NCI-H1092 (cell line): ENCODE results near the gene RAP1GAP.

ENCODE experiments used
- DNase-seq: peaks from one replicate; lab custom pipeline; 2025; lab: John Stamatoyannopoulos, UW

Gene RAP1GAP

DNA sequence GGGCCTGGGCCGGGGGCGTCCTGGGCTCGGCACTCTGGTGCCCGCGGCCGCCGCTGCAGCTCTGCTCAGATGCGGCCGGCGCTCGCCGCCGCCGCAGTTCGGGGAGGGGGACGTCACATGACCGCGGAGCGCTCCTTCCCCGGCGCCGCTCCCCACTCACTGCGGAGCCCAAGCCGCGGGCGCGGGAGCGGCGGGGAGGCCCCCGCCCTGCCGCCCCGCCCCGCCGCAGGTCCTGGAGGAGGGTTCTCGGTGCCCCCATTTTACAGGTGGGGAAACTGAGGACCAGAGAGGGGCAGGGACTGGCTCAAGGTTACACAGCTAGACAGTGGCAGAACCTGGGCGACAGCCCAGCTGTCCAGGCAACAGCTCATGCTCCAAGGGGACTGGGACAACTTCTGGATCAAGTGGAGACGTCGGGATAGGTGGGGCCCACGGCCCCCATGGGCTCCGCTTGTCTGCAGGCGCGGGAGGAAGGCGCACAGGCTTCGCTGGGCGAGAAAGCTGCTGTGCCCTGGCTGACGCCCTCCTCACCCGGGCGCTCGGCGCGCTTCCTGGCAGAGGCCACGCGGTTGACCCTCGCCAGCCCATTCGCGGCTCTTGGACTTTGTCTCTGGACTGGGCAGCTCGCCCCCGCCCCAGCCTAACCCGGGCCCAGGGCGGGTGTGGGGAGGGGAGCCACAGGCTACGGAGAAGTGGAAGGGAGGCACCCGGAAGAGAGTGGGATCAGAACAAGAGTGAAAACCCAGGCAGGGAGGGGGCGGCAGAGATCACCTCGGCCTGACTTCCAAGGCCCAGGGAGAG, at the start of gene RAP1GAP:
Gene RAP1GAP, minus strand, starts transcription at position 100 of the 801 bp plus-strand sequence. CDS start 49,325 bp downstream, outside the sequence.
- DNase-seq = peak; percentile 48

GRCh38 chr1:21716169-21716568, 47.0 kb upstream of the RAP1GAP start:
- no peak for DNase-seq

DNA sequence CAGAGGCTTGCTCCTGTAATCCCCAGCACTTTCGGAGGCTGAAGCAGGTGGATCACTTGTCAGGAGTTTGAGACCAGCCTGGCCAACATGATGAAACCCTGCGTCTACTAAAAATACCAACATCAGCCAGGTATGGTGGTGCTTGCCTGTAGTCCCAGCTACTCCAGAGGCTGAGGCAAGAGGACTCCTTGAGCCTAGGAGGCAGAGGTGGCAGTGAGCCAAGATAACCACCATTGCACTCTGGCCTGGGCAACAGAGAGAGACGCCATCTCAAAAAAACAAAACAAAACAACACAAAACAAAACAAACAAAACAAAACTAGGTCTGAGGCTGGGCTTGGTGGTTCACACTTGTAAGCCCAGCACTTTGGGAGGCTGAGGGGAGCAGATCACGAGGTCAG, 38.7 kb upstream of the RAP1GAP start:
- DNase-seq = no peak

- DNase-seq = no peak
These were observed 38.1 kb upstream of the RAP1GAP start for GRCh38 chr1:21707086-21707840.

GRCh38 chr1:21706151-21706835, 37.1 kb upstream of the RAP1GAP start:
- no peak for DNase-seq

GRCh38 chr1:21705303-21705980, 36.3 kb upstream of the RAP1GAP start:
- DNase-seq = no peak

DNA sequence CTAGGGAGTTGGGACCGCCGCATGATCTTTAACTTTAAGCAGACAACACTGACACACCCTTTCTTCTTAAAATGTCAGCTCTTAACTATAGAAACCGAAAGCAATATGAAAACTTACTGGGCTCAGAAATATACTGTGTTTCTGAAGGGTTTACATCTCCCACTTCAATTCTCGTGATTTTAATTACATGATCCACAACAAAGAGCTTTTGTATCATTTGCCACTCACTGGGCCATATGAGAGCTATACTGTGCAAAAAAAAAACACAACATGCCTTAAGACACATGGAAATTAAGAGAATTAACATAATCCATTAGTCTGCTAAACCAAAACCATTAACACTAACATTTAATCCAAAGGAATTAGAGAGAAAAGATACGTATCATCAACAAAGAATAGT, 35.0 kb upstream of the RAP1GAP start:
- no peak for DNase-seq

DNA sequence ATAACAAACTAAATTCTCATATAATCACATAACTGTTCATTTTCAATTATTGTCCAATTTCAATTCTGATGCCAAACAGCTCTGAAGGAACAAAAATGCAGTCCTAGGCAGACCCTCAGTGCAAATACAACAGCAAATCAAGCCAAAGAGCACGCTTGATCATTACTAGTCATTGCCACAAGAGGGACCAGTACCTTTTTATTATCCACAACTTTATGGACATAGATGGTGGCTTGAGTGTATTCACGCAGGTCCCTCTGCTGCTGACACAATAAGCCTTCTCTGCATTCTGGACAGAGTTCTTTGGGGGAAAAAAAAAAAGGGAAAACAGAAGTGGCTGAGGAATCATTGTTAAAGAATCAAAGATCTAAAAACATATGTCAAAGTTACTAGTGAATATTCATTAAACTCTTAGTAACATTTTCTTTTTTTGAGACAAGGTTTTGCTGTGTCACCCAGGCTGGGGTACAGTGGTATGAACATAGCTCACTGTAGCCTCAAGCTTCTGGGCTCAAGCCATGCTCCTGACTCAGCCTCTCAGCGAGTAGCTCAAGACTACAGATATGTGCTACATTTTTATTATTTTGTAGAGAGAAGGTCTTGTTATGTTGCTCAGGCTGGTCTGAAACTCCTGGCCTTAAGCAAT, 34.3 kb upstream of the RAP1GAP start:
- no peak for DNase-seq

DNA sequence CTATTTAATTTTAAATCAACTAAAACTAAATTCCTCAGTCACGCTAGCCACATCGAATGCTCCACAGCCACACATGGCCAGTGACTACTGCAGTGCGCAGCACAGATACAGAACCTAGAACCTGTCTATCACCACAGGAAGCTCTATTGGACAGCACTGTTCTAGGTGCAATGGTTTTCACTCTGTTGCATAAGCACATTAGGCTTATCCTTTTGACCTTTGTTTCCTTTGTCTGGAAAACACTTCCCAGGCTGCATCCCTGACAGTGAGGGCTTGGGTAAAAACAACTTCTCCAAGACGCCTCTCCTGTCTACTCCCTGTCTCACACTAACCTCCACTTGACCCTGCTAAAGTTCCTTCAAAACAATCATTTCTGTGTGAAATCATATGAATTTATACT, 33.6 kb upstream of the RAP1GAP start:
- no peak for DNase-seq

DNA sequence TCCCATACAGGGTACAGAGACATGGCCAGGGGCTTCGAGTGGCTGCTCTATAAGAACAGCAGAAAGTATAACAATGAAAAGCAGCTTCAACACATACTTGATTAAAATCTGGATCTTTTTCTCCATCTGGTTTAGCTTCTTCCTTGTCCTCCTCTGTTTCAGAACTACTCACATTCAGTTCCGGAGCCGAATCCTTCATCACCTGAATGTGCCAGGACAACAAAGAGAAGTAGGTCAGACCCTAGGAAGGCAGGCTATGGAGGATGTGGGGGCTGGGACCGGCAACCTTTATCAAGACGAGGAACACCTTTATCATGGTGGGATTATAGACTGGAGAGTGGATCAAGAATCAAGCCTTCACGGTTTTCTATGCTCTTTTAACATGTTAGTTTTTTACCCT, 32.2 kb upstream of the RAP1GAP start:
- no peak for DNase-seq

DNA sequence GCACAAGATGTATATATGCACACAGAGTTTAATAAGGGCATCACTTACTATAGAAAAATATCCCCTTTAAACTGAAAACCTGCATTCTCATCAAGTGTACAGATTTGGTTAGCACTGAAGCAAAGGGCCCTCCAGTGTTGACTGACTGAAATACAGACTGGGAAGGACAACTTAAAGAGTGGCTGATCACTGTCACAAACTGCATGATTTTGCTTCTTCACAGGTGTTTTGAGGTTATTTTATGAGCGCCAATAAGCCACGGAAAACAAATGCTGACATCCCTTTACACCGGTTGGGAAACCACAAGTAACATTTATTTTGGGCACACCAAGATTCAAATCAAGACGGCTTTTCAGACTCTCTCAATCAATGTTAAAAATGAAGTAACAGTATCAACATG, 30.9 kb upstream of the RAP1GAP start:
- no peak for DNase-seq

GRCh38 chr1:21696931-21697330, 27.8 kb upstream of the RAP1GAP start:
- no peak for DNase-seq

DNA sequence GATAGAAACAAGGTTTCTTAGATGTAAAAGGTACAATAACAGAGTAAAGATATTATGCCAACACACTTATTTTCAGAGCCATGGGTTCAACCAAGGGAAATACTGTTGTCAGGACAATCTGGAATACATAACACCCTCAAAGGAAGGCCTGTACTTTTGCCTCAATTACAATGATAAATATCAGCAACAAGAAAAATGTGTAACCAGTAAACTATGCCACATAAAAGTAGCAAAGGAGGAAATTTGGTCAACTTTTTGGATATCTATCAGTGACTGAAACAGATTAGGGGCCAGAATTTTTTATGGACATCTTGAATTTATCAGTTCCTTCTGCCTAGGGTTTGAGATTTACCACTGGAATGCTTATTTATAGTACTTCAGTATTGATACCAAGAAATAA, 24.6 kb upstream of the RAP1GAP start:
- DNase-seq = no peak

GRCh38 chr1:21691739-21692138, 22.6 kb upstream of the RAP1GAP start:
- no peak for DNase-seq

DNA sequence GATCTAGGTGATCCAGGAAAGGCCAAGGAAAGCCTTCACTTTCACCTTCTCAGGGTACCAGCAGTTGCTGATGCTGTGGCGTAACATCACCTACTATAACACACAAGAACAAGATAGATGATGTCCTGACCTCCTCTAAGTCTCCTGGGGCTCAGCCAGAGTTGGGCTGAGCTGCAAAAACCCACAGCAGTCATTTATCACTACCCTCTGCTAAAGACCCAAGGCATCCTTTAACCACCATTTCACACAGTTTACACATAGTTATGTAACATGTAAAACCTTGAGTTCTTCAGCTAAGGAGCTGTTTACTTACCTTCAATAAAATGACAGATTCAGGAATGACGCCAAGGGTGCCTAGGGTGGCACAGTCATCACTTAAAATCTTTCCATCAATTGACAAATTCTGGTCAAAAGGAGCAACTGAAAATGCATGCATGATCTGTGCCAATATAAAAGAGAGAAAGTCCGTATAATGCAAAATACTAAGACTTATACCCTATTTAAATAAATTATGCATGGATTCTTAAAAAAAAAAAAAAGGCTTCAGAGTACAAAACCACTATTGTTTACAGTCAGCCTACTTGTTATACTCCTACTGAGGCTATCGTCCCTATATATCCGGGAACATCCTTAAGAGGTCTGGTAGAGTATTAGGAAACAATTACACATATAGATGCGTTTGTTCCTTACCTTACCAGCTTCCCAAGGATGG, 20.7 kb upstream of the RAP1GAP start:
- DNase-seq = no peak

- no peak for DNase-seq
These were observed 17.9 kb upstream of the RAP1GAP start for GRCh38 chr1:21687081-21687529.

DNA sequence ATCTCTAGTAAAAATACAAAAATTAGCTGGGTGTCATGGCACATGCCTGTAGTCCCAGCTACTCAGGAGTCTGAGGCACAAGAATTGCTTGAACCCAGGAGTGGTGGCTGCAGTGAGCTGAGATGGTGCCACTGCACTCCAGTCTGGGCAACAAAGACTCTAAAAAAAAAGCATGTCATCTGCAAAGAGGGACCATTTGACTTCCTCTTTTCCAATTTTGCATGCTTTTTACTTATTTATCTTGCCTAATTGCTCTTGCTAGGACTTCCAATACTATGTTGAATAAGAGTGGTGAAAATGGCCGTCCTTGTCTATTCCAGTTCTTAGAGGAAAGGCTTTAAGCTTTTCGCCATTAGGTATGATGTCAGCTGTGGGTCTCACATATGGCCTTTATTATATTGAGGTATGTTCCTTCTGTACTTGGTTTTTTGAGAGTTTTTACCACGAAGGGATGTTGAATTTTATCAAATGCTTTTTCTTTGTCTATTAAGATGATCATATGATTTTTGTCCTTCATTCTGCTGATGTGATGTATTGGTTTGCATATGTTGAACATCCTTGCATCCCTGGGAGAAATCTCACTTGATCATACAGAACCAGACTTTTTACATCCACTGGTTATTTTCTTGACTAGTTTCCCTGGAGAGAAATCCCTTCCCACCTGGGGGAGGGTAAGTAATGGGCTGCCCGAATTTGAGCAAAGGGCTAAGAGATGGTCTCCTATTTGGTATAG, 17.0 kb upstream of the RAP1GAP start:
- DNase-seq = no peak

DNA sequence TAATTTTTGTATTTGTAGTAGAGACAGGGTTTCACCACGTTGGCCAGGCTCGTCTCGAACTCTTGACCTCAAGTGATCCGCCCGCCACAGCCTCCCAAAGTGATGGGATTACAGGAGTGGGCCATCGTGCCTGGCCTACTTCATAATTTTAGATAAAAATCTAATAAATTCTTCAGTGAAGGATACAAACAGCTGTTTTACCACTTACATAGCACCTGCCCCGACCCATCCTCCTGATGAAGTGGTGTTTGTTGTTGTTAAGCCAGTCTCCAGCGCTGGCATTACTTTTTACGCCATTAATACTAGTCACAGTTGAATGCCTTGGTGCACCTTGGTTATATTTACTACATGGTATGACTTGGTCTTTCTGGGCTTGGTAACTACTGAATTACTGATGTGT, 12.3 kb upstream of the RAP1GAP start:
- DNase-seq = no peak

GRCh38 chr1:21680918-21681317, 11.8 kb upstream of the RAP1GAP start:
- no peak for DNase-seq

- no peak for DNase-seq
These were observed 11.2 kb upstream of the RAP1GAP start for GRCh38 chr1:21680381-21680780.
